IPS-18a (cell line): ENCODE results near the gene MAPK8IP2.

Source experiments
- H3K27ac ChIP-seq: one replicate; pipeline ENCODE4 v1.5.1; 2013; ENCODE audit warnings: low read length
- H3K27me3 ChIP-seq: one replicate; pipeline ENCODE4 v1.6.1; 2013; ENCODE audit warnings: mild to moderate bottlenecking, low read length; ENCODE audit not compliant: control insufficient read depth, insufficient read depth
- H3K36me3 ChIP-seq: one replicate; pipeline ENCODE4 v1.6.1; 2013; ENCODE audit warnings: low read depth, low read length; ENCODE audit not compliant: control insufficient read depth
- H3K4me1 ChIP-seq: one replicate; pipeline ENCODE4 v1.6.1; 2013; ENCODE audit warnings: low read depth, low read length; ENCODE audit not compliant: control insufficient read depth
- H3K4me3 ChIP-seq: one replicate; pipeline ENCODE4 v1.5.1; 2013; ENCODE audit warnings: low read length
- H3K9ac ChIP-seq: one replicate; pipeline ENCODE4 v1.6.1; 2013; ENCODE audit warnings: mild to moderate bottlenecking, low read length, moderate library complexity
- H3K9me3 ChIP-seq: one replicate; pipeline ENCODE4 v1.6.1; 2013; ENCODE audit warnings: low read depth, low read length; ENCODE audit not compliant: control insufficient read depth

The MAPK8IP2 gene

GRCh38 chr22:50622723-50623327, 22.2 kb downstream of the MAPK8IP2 start:
- Histone ChIP-seq H3K9ac (no peak overlapping the region), H3K36me3 (no peaks in the 10 kb centered on the region), H3K9me3 (no peaks in the 10 kb centered on the region), H3K27me3 (peaks cover 12% of the 10 kb centered on the region), H3K4me1 (no peaks in the 10 kb centered on the region), H3K27ac (no peak overlapping the region), H3K4me3 (no peak overlapping the region)

- Histone ChIP-seq H3K27me3 (peaks cover 21% of the 10 kb centered on the region), H3K9ac (no peak overlapping the region), H3K4me3 (no peak overlapping the region), H3K9me3 (no peaks in the 10 kb centered on the region), H3K27ac (no peak overlapping the region), H3K36me3 (no peaks in the 10 kb centered on the region), H3K4me1 (no peaks in the 10 kb centered on the region)
These were observed 23.9 kb downstream of the MAPK8IP2 start for GRCh38 chr22:50624347-50625130.

GRCh38 chr22:50625131-50625567, 24.6 kb downstream of the MAPK8IP2 start:
- no peaks in the 10 kb centered on the region for H3K9me3 ChIP-seq
- no peak overlapping the region for H3K9ac ChIP-seq
- H3K4me3 ChIP-seq: no peak overlapping the region
- H3K27me3 ChIP-seq: peaks cover 21% of the 10 kb centered on the region
- H3K36me3 ChIP-seq: no peaks in the 10 kb centered on the region
- no peaks in the 10 kb centered on the region for H3K4me1 ChIP-seq
- H3K27ac ChIP-seq: no peak overlapping the region

- Histone ChIP-seq H3K9ac (no peak overlapping the region), H3K9me3 (no peaks in the 10 kb centered on the region), H3K27ac (no peak overlapping the region), H3K4me1 (no peaks in the 10 kb centered on the region), H3K4me3 (no peak overlapping the region), H3K36me3 (no peaks in the 10 kb centered on the region), H3K27me3 (peaks cover 21% of the 10 kb centered on the region)
These were observed 25.1 kb downstream of the MAPK8IP2 start for GRCh38 chr22:50625568-50626313.

- no peak overlapping the region for H3K4me3 ChIP-seq
- H3K36me3 ChIP-seq: no peaks in the 10 kb centered on the region
- peaks cover 16% of the 10 kb centered on the region for H3K27me3 ChIP-seq
- H3K9ac ChIP-seq: no peak overlapping the region
- no peaks in the 10 kb centered on the region for H3K9me3 ChIP-seq
- no peaks in the 10 kb centered on the region for H3K4me1 ChIP-seq
- H3K27ac ChIP-seq: no peak overlapping the region
These were observed 25.8 kb downstream of the MAPK8IP2 start for GRCh38 chr22:50626314-50626849.

- no peak overlapping the region for H3K27ac ChIP-seq
- H3K4me3 ChIP-seq: peak overlapping the region; percentile 81
- no peak overlapping the region for H3K9ac ChIP-seq
- no peaks in the 10 kb centered on the region for H3K9me3 ChIP-seq
- H3K27me3 ChIP-seq: peaks cover 14% of the 10 kb centered on the region
- no peaks in the 10 kb centered on the region for H3K4me1 ChIP-seq
- H3K36me3 ChIP-seq: no peaks in the 10 kb centered on the region
These were observed 26.5 kb downstream of the MAPK8IP2 start for GRCh38 chr22:50626850-50627641.

GRCh38 chr22:50627642-50628542, 27.3 kb downstream of the MAPK8IP2 start, which contains the start of gene ARSA:
TSS of gene ARSA (minus strand) at chr22:50628152. CDS start at chr22:50627779, 373 bp downstream.
- Histone ChIP-seq H3K36me3 (no peaks in the 10 kb centered on the region), H3K4me3 (peak within 1 kb of the TSS; percentile 81), H3K27ac (no peak within 1 kb of the TSS), H3K9me3 (no peaks in the 10 kb centered on the region), H3K9ac (peak within 1 kb of the TSS; percentile 45), H3K4me1 (no peaks in the 10 kb centered on the region), H3K27me3 (peaks cover 14% of the 10 kb centered on the region)

- Histone ChIP-seq H3K4me3 (peak overlapping the region; percentile 79), H3K36me3 (no peaks in the 10 kb centered on the region), H3K4me1 (no peaks in the 10 kb centered on the region), H3K9ac (peak overlapping the region; percentile 45), H3K9me3 (no peaks in the 10 kb centered on the region), H3K27ac (no peak overlapping the region), H3K27me3 (peaks cover 14% of the 10 kb centered on the region)
These were observed 28.0 kb downstream of the MAPK8IP2 start for GRCh38 chr22:50628543-50629134.

GRCh38 chr22:50630376-50630775, 29.8 kb downstream of the MAPK8IP2 start:
- Histone ChIP-seq H3K4me1 (no peaks in the 10 kb centered on the region), H3K9me3 (no peaks in the 10 kb centered on the region), H3K4me3 (no peak overlapping the region), H3K27ac (no peak overlapping the region), H3K9ac (no peak overlapping the region), H3K27me3 (peaks cover 14% of the 10 kb centered on the region), H3K36me3 (no peaks in the 10 kb centered on the region)

- H3K27me3 ChIP-seq: peaks cover 14% of the 10 kb centered on the region
- no peaks in the 10 kb centered on the region for H3K9me3 ChIP-seq
- no peaks in the 10 kb centered on the region for H3K4me1 ChIP-seq
- no peak overlapping the region for H3K9ac ChIP-seq
- H3K27ac ChIP-seq: no peak overlapping the region
- no peak overlapping the region for H3K4me3 ChIP-seq
- H3K36me3 ChIP-seq: no peaks in the 10 kb centered on the region
These were observed 32.5 kb downstream of the MAPK8IP2 start for GRCh38 chr22:50633086-50633485.
